Stimulated activated naive CD8-positive, alpha-beta T cell treated with anti-CD3 and anti-CD28 coated beads, Interleukin-15, amount 100 ng/mL, for 72 hours (primary cell): ENCODE measurements around the gene SLC37A3.
"Not testable (repeated sequence)": the region's sequence is repeated elsewhere in the genome, so short reads cannot be mapped to it uniquely, and the experiment has no call there.

Source experiments
- ATAC-seq: fragments of 150-1000 bp; cut with Tn5 transposase; 2 replicates; pipeline ENCODE4 v1.10.0; 2021; ENCODE audit warnings: mild to moderate bottlenecking, moderate library complexity
- DNase-seq, 2 donors: peaks; one replicate each; pipeline ENCODE4 v3.0.0; 2021 to 2022
- H3K27ac Mint-ChIP-seq, 2 donors: one replicate each; pipeline ENCODE4 v1.8.0; 2022; ENCODE audit warnings: mild to moderate bottlenecking in 2 of 2, mixed read lengths in 2 of 2, moderate library complexity in 2 of 2
- H3K27me3 Mint-ChIP-seq: one replicate; pipeline ENCODE4 v1.8.0; 2022; ENCODE audit warnings: mixed read lengths
- H3K4me1 Mint-ChIP-seq: one replicate; pipeline ENCODE4 v1.8.0; 2022; ENCODE audit warnings: mild to moderate bottlenecking, mixed read lengths
- H3K4me3 Mint-ChIP-seq, 2 donors: one replicate each; pipeline ENCODE4 v1.8.0; 2022; ENCODE audit warnings: mild to moderate bottlenecking in 2 of 2, mixed read lengths in 2 of 2, moderate library complexity in 1 of 2
- H3K9me3 Mint-ChIP-seq, 2 donors: one replicate each; pipeline ENCODE4 v1.8.0; 2022; ENCODE audit warnings: mixed read lengths in 2 of 2

The SLC37A3 gene

DNA sequence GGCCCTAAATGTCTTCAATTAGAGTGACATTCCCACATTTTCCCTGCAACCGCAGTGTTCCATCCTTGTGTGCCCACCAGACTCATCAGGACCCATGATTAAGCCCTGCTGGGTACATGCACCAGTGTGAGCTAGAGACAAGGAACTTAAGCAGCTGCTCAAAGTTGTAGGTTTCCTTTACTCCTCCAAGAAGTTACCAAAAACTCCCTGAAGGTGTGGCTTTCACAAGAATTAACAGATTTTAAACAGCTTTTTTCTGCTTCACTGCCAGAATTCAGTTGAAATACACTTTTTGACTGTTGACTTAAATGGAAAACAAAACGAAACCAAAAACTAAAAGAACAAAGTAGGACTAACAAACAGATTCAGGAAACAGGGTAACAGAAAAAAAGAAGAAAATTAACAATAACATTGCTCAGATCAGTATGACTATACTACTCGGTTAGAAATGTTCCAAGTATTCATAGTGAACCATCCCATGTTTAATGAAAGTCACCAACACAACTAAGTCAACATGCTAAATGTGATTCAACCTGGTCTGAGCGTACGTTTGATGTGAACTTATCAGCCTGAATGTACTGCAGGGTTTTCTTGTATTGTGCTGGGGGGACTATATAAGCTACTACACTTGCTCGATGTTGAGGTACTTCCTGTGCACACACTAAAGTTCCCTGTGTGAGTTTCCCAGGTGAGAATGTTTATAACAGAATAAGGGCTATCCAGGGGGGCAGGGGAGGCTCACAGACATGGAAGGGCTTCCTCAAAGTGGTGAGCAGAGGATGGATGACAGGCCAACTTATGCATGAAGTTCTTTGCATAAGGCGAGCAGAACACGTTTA lies 22.2 kb downstream of the SLC37A3 start:
- DNase-seq = peak in 1 of 2 donors; percentile 19
- H3K27me3 Mint-ChIP-seq = no peaks in the 10 kb centered on the region
- peak overlapping the region; percentile 86 to 93 for H3K27ac Mint-ChIP-seq
- H3K9me3 Mint-ChIP-seq = no peaks in the 10 kb centered on the region
- H3K4me3 Mint-ChIP-seq = peak overlapping the region; percentile 60 to 72
- ATAC-seq = peak; percentile 96
- H3K4me1 Mint-ChIP-seq = peaks cover 36% of the 10 kb centered on the region

- Mint-ChIP-seq H3K4me3 (peak overlapping the region; percentile 60 to 72), H3K9me3 (no peaks in the 10 kb centered on the region), H3K4me1 (peaks cover 36% of the 10 kb centered on the region), H3K27me3 (no peaks in the 10 kb centered on the region), H3K27ac (peak overlapping the region; percentile 86 to 93)
- DNase-seq (no peak), ATAC-seq (no peak)
Observed at GRCh38 chr7:140375323-140375722, 23.0 kb downstream of the SLC37A3 start.

DNA sequence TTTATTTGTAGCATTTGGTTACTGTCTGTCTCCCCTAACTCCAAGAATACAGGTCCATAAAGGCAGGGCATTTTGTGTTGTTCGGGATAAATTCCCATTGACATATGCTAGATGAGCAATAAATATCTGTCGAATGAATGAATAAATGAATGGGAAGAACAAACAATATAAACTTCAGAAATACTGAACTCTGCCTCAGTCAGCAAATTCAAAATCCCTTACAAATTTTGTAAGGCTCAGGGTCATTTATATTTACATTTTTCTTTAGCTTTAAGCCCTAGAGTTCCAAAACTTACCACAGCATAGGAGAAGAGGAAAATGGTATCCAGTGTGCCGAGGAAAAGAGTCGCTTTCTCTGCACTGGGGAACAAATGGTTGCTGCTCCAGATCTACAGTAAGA lies 29.0 kb downstream of the SLC37A3 start:
- Mint-ChIP-seq H3K4me3 (peak overlapping the region in 1 of 2 donors; percentile 7), H3K27ac (peak overlapping the region in 1 of 2 donors; percentile 50), H3K27me3 (no peaks in the 10 kb centered on the region), H3K4me1 (peaks cover 10% of the 10 kb centered on the region), H3K9me3 (no peaks in the 10 kb centered on the region)
- no peak for ATAC-seq
- no peak for DNase-seq

- Mint-ChIP-seq H3K27ac (no peak overlapping the region), H3K9me3 (no peaks in the 10 kb centered on the region), H3K4me3 (no peak overlapping the region), H3K27me3 (no peaks in the 10 kb centered on the region), H3K4me1 (no peaks in the 10 kb centered on the region)
- ATAC-seq = no peak
- DNase-seq = no peak
Observed at GRCh38 chr7:140367528-140367927, 30.8 kb downstream of the SLC37A3 start.

- ATAC-seq (no peak), DNase-seq (no peak)
- Mint-ChIP-seq H3K27me3 (no peaks in the 10 kb centered on the region), H3K27ac (no peak overlapping the region), H3K4me1 (peaks cover 14% of the 10 kb centered on the region), H3K9me3 (no peaks in the 10 kb centered on the region), H3K4me3 (no peak overlapping the region)
Observed at GRCh38 chr7:140364819-140365218, 33.5 kb downstream of the SLC37A3 start.

GRCh38 chr7:140360697-140361229 lies 37.6 kb downstream of the SLC37A3 start:
- Mint-ChIP-seq H3K27me3 (no peaks in the 10 kb centered on the region), H3K4me1 (peaks cover 38% of the 10 kb centered on the region), H3K4me3 (no peak overlapping the region), H3K9me3 (no peaks in the 10 kb centered on the region), H3K27ac (peak overlapping the region in 1 of 2 donors; percentile 94)
- DNase-seq = no peak
- ATAC-seq = no peak

DNA sequence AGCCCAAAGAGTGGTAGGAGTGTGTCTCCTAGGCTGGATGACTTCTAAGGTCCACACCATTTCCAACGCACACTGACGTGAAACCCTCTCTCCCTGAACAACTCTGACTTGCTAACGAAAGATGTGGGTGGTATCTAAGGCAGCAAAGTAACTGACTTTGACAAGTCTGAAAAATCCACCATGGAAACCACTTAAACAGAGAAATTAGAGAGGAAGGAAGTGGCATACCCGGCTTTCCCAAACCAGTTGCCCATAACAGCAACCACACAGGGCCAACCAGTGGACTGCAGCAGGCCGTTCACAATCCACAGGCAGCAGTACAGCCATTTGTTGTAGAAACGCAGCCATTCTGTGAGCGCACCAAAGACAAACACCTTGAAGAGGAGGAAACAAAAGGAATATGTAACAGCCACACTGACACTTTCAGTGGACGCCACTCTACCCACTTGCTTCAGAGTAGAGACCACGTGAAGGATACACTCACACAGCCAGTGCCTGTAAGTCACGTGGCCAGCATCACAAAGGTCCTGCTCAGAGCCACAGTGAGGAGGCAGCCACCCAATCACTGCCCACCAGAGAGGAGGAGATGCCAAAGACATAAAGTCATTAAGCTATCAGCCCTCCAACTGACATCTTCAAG lies 39.8 kb downstream of the SLC37A3 start:
- DNase-seq = no peak
- Mint-ChIP-seq H3K4me3 (peak overlapping the region; percentile 74 to 86), H3K27me3 (no peaks in the 10 kb centered on the region), H3K27ac (peak overlapping the region; percentile 60 to 82), H3K4me1 (peaks cover 38% of the 10 kb centered on the region), H3K9me3 (no peaks in the 10 kb centered on the region)
- peak; percentile 71 for ATAC-seq

- no peaks in the 10 kb centered on the region for H3K27me3 Mint-ChIP-seq
- ATAC-seq (no peak), DNase-seq (no peak)
- peaks cover 38% of the 10 kb centered on the region for H3K4me1 Mint-ChIP-seq
- H3K4me3 Mint-ChIP-seq = peak overlapping the region in 1 of 2 donors; percentile 86
- peak overlapping the region in 1 of 2 donors; percentile 60 for H3K27ac Mint-ChIP-seq
- no peaks in the 10 kb centered on the region for H3K9me3 Mint-ChIP-seq
Observed at GRCh38 chr7:140358024-140358411, 40.3 kb downstream of the SLC37A3 start.

GRCh38 chr7:140350056-140350455 lies 48.3 kb downstream of the SLC37A3 start:
- Mint-ChIP-seq H3K27ac (no peak overlapping the region), H3K4me1 (peaks cover 12% of the 10 kb centered on the region), H3K4me3 (no peak overlapping the region), H3K27me3 (no peaks in the 10 kb centered on the region), H3K9me3 (no peaks in the 10 kb centered on the region)
- no peak for DNase-seq
- ATAC-seq = no peak

- Mint-ChIP-seq H3K4me1 (peaks cover 12% of the 10 kb centered on the region), H3K4me3 (no peak overlapping the region), H3K9me3 (no peaks in the 10 kb centered on the region), H3K27me3 (no peaks in the 10 kb centered on the region), H3K27ac (peak overlapping the region in 1 of 2 donors; percentile 78)
- no peak for DNase-seq
- ATAC-seq = no peak
Observed at GRCh38 chr7:140349144-140349771, 49.1 kb downstream of the SLC37A3 start.

GRCh38 chr7:140348161-140348849 lies 50.0 kb downstream of the SLC37A3 start:
- H3K4me3 Mint-ChIP-seq = no peak overlapping the region
- H3K9me3 Mint-ChIP-seq = no peaks in the 10 kb centered on the region
- no peak overlapping the region for H3K27ac Mint-ChIP-seq
- peaks cover 12% of the 10 kb centered on the region for H3K4me1 Mint-ChIP-seq
- no peaks in the 10 kb centered on the region for H3K27me3 Mint-ChIP-seq
- no peak for DNase-seq
- ATAC-seq = no peak

DNA sequence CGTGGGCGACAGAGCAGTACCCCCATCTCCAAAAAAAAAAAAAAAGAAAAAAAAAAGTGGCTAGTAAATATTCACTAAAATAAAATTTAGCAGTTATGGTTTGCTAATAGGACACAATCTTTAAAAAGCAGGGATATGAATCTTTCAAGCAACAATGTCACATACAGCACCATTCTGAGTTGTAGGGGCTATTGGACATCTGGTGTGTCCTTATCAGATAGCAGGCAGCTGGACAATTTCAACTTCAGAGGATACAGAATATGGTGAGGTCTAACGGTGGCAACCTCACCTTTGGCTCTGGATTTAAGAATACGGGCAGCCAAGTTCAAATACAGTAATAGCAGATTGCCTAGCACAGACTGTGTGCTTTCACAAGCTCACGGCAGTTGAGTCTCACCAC lies 51.1 kb downstream of the SLC37A3 start:
- Mint-ChIP-seq H3K4me3 (no peak overlapping the region), H3K27ac (no peak overlapping the region), H3K4me1 (peaks cover 12% of the 10 kb centered on the region), H3K9me3 (no peaks in the 10 kb centered on the region), H3K27me3 (no peaks in the 10 kb centered on the region)
- ATAC-seq (no peak), DNase-seq (no peak)

- ATAC-seq (no peak), DNase-seq (no peak)
- Mint-ChIP-seq H3K27ac (no peak overlapping the region), H3K4me3 (no peak overlapping the region), H3K27me3 (no peaks in the 10 kb centered on the region), H3K4me1 (peaks cover 12% of the 10 kb centered on the region), H3K9me3 (no peaks in the 10 kb centered on the region)
Observed at GRCh38 chr7:140345426-140345825, 52.9 kb downstream of the SLC37A3 start.

GRCh38 chr7:140342727-140343514 lies 55.4 kb downstream of the SLC37A3 start:
- no peaks in the 10 kb centered on the region for H3K9me3 Mint-ChIP-seq
- ATAC-seq (no peak), DNase-seq (no peak)
- H3K4me3 Mint-ChIP-seq = no peak overlapping the region
- no peaks in the 10 kb centered on the region for H3K4me1 Mint-ChIP-seq
- H3K27ac Mint-ChIP-seq = no peak overlapping the region
- no peaks in the 10 kb centered on the region for H3K27me3 Mint-ChIP-seq

- not testable (repeated sequence) for H3K4me1 Mint-ChIP-seq, H3K4me3 Mint-ChIP-seq, DNase-seq, H3K27ac Mint-ChIP-seq, H3K27me3 Mint-ChIP-seq, ATAC-seq, H3K9me3 Mint-ChIP-seq
Observed at GRCh38 chr7:140338959-140339358, 59.4 kb downstream of the SLC37A3 start.
